Esophagus mucosa (tissue), 1 donor: ENCODE data around the gene IL31. TPM values are rescaled to one million over a fixed set of nuclear protein-coding genes. Genes with fewer than 3 reads are reported as not detected.
"Not testable (repeated sequence)": the region's sequence is repeated elsewhere in the genome, so short reads cannot be mapped to it uniquely, and the experiment has no call there.

Source experiments
- ATAC-seq: fragments of 200-7000 bp; cut with Tn5 transposase; one replicate; pipeline ENCODE4 v1.9.1; 2020
- total RNA-seq: library from RNA; stranded (reverse); gene quantifications from one replicate; pipeline ENCODE4 v1.2.4, GENCODE V29; 2023
- donor health status: DM: yes; HTN: yes; CAD: no.

The IL31 gene
- total RNA-seq, result not detected

GRCh38 chr12:122174155-122174845, at the start of gene IL31:
IL31 (minus strand) TSS chr12:122174221; CDS start chr12:122174172, 49 bp downstream.
- ATAC-seq, result no peak

- ATAC-seq, result no peak
These were observed 42.4 kb upstream of the IL31 start for GRCh38 chr12:122216445-122216844.

- no peak for ATAC-seq
These were observed 41.8 kb upstream of the IL31 start for GRCh38 chr12:122215771-122216170.

- ATAC-seq, result no peak
These were observed 34.2 kb upstream of the IL31 start for GRCh38 chr12:122208073-122208820.

GRCh38 chr12:122207391-122207790, 33.4 kb upstream of the IL31 start:
- ATAC-seq, result no peak

GRCh38 chr12:122206976-122207375, 33.0 kb upstream of the IL31 start:
- ATAC-seq, result no peak

GRCh38 chr12:122206111-122206881, 32.3 kb upstream of the IL31 start:
- no peak for ATAC-seq

- ATAC-seq, result no peak
These were observed 31.3 kb upstream of the IL31 start for GRCh38 chr12:122205053-122205925.

- ATAC-seq, result peak; percentile 2
These were observed 30.4 kb upstream of the IL31 start for GRCh38 chr12:122204167-122205052.

GRCh38 chr12:122203301-122204166, 29.5 kb upstream of the IL31 start, which contains the start of gene B3GNT4:
B3GNT4 (plus strand) TSS chr12:122203709; CDS start chr12:122204619, 910 bp downstream.
- ATAC-seq, result peak; percentile 81

- ATAC-seq, result not testable (repeated sequence)
These were observed 28.8 kb upstream of the IL31 start for GRCh38 chr12:122202811-122203210.

- no peak for ATAC-seq
These were observed 28.0 kb upstream of the IL31 start for GRCh38 chr12:122202017-122202416.

- no peak for ATAC-seq
These were observed 27.4 kb upstream of the IL31 start for GRCh38 chr12:122201381-122201780.

GRCh38 chr12:122200541-122201175, 26.6 kb upstream of the IL31 start:
- no peak for ATAC-seq

- no peak for ATAC-seq
These were observed 25.7 kb upstream of the IL31 start for GRCh38 chr12:122199484-122200355.

GRCh38 chr12:122197612-122197966, 23.6 kb upstream of the IL31 start:
- no peak for ATAC-seq

GRCh38 chr12:122195405-122195804, 21.4 kb upstream of the IL31 start:
- no peak for ATAC-seq

GRCh38 chr12:122194804-122195203, 20.8 kb upstream of the IL31 start:
- ATAC-seq, result no peak

GRCh38 chr12:122192441-122192840, 18.4 kb upstream of the IL31 start:
- ATAC-seq, result no peak
